Measurements from ENCODE around the gene EIF5AL1.

The EIF5AL1 gene

DNA sequence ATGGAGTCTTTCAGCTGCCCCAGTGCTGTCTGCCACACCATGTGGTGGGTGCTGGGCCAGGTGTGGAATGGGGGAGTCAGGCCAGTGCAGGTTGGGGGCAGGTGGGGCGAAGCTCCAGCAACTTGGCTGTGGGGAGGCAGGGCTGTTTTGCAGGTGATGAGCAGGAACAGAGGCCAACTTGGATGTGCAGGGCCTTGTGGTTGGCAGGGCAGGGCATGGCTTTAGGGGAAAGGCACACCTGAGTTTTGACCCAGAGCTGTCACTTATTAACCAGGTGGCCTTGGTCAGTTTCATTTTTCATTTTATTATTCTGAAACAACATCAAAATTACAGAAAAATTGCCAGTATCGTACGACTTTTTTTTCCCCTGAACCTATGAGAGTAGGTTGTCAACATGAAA lies 48.9 kb downstream of the EIF5AL1 start:
- no peak for DNase-seq

DNA sequence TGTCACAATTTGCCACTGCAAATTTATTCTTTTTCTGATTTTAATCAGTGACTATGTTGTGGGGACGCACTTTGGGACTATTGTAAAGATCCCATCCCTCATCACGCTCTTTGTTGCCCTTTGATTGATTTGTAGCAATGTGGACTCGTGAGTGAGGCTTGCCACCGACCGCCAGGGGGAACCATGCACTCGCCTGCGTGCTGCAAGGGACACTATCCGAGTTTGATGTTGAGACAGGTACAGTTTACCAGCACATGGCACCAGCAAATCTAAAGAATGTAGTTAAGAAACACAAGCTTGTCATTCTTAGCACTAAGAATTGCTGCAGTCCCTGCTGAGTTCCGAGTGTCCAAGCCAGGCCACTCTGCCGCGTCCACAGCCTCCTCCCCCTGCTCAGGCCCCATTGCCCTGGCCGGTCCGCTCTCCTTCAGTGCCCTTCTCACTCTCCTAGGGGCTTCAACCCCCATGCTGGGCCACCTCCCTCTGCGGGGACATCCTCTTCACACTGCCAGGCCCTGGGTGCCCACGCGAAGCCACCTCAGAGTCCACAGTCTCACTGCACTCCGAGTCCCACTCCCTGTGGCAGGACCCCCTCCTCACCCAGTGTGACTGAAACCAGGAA lies 49.9 kb downstream of the EIF5AL1 start:
- DNase-seq: peak; percentile 10 to 44 (median 32)

DNA sequence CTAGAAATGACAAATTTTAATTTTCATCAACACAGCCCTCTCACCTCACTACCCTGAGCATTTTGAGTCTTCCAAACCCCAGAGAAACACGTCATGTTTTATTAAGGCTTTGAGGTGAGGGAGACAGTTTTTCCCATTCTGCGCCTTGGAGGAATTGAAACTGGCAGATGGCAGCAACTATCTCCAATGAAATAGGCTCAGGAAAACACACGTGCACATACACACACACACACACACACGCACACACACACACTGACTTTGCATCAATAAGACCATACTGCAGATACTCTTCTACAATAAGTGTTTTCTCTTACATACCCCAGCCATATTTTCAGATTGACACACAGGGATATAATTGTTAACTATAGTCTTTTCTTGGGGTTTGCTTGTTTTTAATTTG lies 51.1 kb downstream of the EIF5AL1 start:
- no peak for DNase-seq

Measured in activated CD4-positive, CD25-positive, alpha-beta regulatory T cell (primary cell).